ENCODE measurements around the gene MSH3. TPM values are rescaled to one million over a fixed set of nuclear protein-coding genes. Genes with fewer than 3 reads are reported as not detected.
"Not testable (repeated sequence)": the region's sequence is repeated elsewhere in the genome, so short reads cannot be mapped to it uniquely, and the experiment has no call there.

MSH3 gene
- total RNA-seq, 1 donor from 2014 or later: 17.6 TPM

DNA sequence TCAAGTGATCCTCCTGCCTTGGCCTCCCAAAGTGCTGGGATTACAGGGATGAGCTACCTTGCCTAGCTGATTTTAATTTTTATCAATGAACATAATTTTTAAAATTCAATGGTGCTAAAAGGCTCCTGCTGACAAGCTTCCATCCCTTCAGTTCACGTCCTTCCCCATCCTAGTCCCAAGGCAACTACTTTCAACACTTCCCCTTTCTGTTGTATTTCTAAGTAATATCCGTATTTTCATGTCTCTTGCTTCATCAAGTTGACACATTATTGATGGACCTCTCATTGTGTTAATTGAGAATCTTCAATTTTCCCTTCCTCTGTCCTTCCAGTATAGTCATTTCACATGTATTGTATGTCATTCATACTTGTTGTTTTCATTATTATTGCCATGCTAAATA lies 211.9 kb downstream of the MSH3 start:
- ATAC-seq (no peak), DNase-seq (ENCODE audit: low spot score) (no peak)
- intact Hi-C loops (cut with DNase I): no loop called here

DNA sequence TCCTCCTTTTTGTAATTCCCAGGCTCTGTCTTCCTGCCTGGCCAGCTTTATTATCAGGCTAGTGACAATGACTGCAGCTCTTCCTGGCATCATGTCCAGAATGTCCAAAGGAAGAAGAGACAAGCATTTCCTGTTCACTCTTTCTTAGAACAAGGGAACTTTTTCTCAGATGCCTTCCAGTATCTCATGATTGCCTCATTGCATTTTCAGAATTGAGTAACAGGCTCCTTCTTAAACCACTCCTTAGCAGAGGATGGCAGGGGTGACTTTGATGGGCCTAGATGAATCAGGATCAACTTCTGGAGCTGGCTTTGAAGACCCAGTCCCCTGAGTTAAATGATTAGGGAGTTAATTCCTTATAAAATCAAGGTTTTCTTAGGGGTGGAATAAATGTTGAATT lies 212.8 kb downstream of the MSH3 start:
- intact Hi-C loops (cut with DNase I): no loop called here
- DNase-seq (ENCODE audit: low spot score) (no peak), ATAC-seq (peak; percentile 57)

DNA sequence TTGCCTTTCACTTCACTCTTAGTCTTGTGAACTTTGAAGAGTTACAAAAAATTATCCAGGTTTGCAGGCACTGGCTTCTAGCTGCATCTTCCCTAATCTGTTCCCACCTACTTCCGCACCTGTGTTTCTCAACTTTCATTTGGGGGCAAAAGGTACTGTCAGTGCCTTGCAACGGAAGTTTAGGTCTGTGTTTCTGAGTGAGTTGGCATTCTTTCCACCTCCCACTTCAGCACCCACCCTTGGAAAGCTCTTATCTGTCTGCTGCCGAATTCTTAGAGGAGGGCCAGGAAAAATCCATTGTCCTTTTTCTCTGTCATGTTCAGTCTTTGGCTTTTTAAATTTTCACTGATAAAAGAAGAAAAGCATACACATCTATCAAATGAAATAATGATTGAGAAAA lies 216.0 kb downstream of the MSH3 start:
- intact Hi-C loops (cut with DNase I): no loop called here
- no peak for ATAC-seq
- no peak for DNase-seq (ENCODE audit: low spot score)

DNA sequence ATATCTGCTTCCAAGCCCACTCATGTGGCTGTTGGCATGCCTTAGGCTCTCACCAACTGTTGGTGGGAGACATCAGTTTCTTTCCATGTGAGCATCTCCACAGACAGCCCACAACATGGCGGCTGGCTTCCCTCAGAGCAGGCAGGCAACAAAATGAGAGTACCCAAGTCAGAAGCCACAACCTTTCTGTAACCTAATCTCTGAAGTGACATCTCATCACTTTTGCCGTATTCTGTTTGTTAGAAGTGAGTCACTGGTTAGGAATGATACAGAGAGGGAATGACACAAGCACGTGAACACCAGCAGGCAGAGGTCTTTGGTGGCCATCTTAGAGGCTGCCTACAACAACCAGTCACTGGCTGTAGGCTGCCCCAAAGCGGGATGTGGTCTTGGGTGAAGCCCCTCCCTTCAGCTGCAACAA lies 217.1 kb downstream of the MSH3 start:
- DNase-seq (ENCODE audit: low spot score) (no peak), ATAC-seq (no peak)
- intact Hi-C loops (cut with DNase I): no loop called here

DNA sequence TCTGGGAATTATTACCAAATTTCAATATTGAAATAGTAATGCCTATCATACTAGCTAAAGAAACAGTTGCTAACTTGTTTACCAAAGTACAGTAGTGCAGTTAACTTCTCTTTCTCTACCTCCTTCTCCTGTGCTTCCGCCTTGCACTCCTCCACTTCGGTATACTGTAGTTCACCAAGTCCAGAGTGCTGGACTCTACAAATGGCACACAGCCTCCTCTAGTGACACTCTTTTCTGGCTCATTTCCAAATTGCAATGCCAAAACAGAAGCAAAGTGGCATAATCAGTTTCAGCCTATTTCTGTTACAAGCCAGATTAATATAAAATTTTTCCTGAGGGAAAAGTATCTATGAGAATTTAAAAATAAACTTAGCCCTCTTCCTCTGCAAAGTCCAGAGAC lies 219.7 kb downstream of the MSH3 start:
- ATAC-seq (no peak), DNase-seq (ENCODE audit: low spot score) (no peak)
- intact Hi-C loops (cut with DNase I): no loop called here

DNA sequence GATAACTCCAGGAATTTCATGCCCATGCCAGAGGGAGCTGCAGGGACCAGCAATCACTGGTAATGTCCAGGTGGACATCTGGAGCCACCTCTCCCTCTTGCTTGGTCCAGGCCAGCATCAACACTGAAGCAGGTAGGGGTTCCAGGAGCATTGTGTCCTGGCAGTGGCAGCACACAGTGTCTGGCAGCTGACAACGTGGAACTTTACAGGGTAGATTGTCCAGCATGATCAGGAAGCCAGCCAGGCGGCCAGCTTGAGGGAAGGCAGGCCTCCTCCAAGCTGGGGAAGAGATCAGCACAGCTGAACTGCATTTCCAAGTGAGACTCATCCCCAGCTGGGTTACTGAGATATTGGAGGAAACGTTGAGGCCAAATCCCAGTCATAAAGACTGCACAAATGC lies 223.1 kb downstream of the MSH3 start:
- DNase-seq (ENCODE audit: low spot score): no peak
- intact Hi-C loops (cut with DNase I): no loop called here
- no peak for ATAC-seq

DNA sequence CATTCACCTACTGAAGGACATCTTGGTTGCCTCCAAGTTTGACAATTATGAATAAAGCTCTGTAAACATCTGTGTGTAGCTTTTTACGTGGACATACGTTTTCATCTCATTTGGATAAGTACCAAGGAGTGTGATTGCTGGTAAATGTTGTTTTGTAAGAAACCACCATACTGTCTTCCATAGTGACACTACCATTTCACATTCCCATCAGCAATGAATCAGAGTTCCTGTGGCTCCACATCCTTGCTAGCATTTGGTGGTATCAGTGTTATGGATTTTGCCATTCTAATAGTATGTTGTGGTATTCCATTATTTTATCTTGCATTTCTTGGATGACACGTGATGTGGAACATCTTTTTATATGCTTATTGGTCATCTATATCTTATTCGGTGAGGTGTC lies 227.3 kb downstream of the MSH3 start:
- DNase-seq (ENCODE audit: low spot score): no peak
- no peak for ATAC-seq

DNA sequence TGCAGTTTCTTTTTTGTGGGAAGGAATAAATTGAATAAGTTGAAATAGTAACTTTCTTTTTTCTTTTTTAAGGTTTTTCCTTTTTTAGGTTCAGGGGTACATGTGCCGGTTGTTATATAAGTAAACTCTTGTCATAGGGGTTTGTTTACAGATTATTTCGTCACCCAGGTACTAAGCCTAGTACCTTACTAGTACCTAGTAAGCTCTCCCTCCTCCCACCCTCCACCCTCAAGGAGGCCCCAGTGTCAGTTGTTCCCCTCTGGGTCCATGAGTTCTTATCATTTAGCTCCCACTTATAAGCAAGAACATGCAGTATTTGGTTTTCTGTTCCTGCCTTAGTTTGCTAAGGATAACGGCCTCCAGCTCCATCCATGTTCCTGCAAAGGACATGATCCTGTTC lies 228.9 kb downstream of the MSH3 start:
- intact Hi-C loops (cut with DNase I); ATAC-seq; DNase-seq (ENCODE audit: low spot score): not testable (repeated sequence)

More for the DNA sequence above, 227.3 kb downstream of the MSH3 start:
- intact Hi-C loops (cut with DNase I): no loop called here

DNA sequence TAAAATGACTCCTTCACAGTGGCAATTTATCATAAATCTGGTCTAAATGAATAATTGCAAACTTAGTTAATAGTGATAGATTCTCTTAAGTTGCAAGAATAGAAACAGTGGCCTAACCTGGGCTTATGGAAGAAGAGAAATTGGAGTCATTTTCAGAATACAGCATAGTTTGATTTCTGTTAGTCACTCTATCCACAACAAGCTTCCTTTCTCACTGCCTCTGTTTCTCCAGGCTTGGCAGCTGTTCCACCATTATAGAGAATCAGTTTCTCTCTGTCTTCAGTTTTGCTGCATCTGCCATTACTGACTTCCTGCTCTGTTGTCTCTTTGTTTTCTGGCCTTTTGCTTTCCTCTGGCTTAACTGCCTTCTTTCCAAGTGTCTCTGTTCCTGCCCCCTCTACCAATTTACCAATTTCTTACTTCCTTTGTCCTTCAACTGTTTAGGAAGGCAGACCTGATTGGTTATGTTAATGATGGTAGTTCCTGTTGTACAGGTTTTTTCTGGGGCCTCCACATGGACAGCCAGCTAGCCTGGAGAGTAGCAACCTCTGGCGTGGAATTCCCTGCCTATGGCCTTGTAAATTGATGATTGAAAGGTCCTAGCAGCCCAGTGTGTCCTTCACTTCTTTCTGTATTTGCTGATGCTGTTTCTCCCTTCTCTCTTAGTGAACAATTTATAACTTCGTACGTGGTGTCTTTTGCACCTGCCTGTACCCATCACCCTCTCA lies 229.8 kb downstream of the MSH3 start:
- DNase-seq (ENCODE audit: low spot score) (no peak), ATAC-seq (no peak)
- intact Hi-C loops (cut with DNase I): no loop called here

DNA sequence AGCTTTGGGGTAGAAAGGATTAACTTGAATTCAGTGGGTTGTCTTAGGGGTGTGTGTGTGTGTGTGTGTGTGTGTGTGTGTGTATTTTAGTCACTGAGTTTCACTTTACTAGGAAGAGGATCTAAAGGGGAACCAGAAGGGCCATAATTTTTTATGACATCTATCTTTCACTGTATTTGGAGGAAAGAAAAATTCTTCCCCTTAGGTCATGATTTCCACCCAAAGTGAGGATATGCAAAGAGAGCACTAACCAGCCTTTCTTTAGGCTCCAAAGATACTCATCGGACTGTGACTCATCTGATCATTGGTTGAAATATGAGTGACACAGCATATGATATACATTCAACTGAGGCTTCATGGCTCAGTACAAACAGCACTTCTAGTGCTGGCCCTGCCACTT lies 230.5 kb downstream of the MSH3 start:
- intact Hi-C loops (cut with DNase I): no loop called here

DNA sequence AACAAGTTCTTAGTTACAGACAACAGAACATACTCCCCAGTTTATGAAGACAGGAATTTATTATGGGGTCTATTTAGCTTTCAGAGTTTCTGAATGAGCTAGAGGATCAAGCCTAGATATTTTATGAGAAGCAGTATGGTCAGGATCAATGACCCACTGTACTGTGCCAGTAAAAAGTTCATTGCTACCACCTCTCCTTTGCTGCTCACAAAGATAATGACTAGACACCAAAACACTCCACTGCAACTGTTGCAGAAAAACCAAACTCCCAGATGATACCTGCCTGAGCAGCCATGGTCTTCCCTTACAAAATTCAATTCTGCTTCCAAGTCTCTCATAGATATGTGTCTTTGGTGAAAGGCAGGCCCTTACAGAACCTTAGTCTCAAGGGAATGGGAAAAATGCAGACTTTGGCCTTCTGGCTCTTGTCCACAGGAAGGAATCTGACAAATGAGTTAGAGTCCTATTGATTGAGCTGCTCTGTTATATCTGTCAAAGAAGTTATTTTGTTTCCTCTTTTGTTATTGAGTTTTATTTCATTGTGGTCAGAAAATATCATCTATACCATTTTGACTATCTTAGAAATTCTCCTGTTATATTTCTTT lies 231.0 kb downstream of the MSH3 start:
- intact Hi-C loops (cut with DNase I): no loop called here
- ATAC-seq (no peak), DNase-seq (ENCODE audit: low spot score) (no peak)

More for the DNA sequence above, 230.5 kb downstream of the MSH3 start:
- ATAC-seq: no peak
- DNase-seq (ENCODE audit: low spot score): no peak

DNA sequence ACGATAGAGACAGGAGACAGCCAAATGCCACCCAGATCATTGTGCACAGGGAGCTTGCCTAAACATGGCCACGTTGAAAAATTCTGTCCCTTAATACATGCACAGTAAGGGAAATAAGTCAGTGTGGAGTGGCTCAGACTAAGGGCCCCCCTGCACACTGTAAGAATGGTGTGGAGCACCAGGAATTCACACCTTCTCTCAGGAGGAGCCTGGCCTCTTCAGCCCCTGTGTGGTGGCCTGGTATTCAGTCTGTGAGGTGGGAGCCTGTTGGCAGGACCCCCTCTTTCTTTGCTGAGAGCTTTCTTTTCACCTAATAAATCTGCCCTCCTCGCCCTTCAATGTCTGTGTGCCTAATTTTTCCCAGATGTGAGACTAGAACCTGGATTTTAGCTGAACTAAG lies 239.6 kb downstream of the MSH3 start:
- DNase-seq (ENCODE audit: low spot score) (no peak), ATAC-seq (no peak)
- intact Hi-C loops (cut with DNase I): no loop called here

DNA sequence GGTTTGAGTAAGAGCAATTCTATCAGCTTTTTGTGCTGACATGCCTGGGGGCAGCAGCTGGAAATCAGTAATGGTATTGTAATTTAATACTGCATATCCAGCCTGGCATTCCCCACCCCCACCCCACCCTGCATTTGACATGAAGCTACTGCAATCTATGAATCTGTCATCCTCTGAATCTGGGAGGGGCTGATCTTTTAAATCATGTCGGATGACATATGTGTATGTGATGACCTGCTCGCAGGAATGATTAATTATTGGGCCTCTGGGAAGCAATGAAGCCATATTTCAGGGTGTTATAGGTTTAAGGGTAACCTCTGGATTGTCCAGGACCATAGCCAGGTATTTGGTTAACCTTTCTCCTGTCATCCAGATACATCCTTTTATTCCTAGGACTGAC lies 241.1 kb downstream of the MSH3 start:
- intact Hi-C loops (cut with DNase I): no loop called here
- ATAC-seq (no peak), DNase-seq (ENCODE audit: low spot score) (no peak)

DNA sequence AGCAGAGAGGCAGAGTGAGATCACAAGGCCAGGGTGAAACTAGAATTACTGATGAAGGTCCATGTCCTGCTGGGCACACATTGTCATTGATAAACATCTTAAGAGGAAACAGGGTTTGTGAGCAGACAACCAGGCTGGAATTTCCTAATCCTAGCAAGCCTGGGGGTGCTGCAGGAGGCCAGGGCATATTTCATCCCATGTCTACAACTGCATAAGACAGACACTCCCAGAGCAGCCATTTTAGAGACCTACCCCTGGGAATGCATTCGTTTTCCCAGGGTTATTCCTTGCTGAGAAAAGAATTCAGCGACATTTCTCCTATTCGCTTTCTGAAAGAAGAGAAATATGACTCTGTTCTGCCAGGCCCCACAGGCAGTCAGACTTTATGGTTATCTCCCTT lies 248.2 kb downstream of the MSH3 start:
- intact Hi-C loops (cut with DNase I); ATAC-seq; DNase-seq (ENCODE audit: low spot score): not testable (repeated sequence)

DNA sequence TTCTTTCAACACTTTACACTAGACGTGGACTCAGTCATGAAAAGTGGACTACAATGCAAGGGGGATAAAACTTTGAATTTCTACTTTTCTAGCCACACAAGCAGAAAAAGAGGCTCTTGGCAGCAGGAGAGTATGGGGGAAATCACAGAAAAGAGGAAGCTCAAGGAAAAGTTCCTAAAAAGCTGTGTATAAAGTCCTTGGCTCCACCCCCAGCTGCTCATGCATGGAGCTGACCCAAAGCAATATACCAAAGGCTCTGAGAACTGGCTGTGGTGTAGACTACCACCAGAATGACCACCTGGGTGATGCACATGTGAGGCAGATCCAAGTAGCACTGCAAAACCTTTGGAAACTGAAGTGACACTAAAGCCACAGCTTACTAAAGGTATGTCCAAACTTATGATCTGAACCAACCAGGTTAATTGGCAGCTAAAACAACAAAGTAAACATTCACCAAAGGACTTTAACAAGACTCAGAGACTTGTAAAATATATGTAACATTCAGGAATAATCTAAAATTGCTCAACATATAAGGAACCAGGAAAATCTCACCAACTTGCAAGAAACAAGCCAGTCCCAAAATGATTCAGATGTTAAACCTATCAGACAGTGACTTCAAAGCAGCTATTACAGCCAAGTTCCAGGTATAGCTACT lies 250.2 kb downstream of the MSH3 start:
- DNase-seq (ENCODE audit: low spot score) (no peak), ATAC-seq (no peak)
- intact Hi-C loops (cut with DNase I): loop anchor here (5.0 kb wide), 1 partner anchor 1827 kb away; no protein-coding TSS in a partner anchor

DNA sequence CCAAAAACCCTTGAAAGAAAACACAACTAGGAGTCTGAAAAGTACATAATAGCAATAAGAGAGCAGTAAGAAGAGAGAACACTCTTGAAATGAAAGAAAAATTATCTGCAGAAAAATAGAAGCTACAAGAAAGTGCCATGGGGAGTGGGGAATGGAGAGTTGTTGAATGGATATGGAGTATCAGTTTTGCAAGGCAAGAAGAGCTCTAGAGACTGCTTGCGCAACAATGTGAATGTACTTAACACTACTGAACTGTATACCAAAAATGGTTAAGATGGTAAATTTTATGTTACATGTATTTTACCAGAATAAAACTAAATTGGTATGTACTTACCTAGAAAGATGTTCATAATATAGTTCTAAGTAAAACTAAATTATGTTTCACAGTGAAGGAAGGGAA lies 251.0 kb downstream of the MSH3 start:
- intact Hi-C loops (cut with DNase I): loop anchor here (5.0 kb wide), 1 partner anchor 1828 kb away; no protein-coding TSS in a partner anchor
- DNase-seq (ENCODE audit: low spot score): no peak
- ATAC-seq: no peak

DNA sequence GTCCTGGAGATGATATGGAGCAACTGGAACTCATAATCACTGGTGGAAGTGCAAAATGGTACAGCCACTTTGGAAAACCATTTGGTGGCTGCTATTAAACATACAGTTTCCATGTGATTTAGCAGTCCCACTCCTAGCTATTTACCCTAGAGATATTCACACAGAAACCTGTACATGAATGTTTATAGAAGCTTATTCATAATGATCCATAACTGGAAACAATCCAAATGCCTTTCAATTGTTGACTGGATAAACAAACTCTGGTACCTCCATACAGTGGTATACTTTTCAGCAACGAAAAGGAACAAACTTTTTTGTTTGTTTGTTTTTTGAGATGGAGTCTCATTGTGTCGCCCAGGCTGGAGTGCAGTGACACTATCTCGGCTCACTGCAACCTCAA lies 258.0 kb downstream of the MSH3 start:
- ATAC-seq (no peak), DNase-seq (ENCODE audit: low spot score) (no peak)
- intact Hi-C loops (cut with DNase I): no loop called here

DNA sequence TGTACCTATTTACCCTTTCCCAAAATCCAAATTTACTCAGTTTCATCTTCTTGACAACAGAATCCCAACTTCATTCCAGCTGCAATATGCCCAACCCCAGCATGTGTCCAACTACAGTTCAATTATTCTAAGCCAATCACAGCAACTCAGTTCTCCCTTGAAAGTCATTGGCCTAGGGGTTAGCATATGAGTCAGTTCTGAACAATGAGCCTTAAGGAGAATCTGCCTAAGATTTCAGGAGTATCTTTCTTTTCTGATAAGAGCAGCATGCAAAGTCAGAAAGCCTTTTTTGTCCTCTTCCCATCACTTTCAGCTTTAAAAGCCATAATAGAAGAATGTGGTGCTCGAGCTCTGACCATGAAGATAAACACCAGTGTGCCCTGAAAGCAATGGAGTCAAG lies 261.3 kb downstream of the MSH3 start:
- DNase-seq (ENCODE audit: low spot score) (no peak), ATAC-seq (no peak)
- intact Hi-C loops (cut with DNase I): no loop called here

DNA sequence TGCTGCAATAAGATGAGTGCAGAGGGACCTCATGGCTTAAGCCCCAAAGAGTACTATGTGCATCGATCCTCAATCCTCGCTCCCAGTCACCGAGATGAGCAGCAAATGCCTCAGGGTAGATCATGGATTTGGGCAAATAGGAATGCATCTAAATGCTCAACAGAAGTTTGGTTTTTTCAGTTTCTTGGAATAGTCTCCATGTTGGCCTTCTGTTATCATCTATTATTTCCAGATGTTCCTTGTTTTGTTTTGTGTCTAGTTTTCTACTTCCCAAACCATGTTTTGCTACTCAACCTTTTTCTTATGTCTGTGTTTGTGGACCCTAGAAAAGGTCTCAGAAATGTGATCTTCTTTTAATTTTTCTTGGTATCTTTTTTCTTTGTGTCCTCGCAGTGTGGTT lies 262.2 kb downstream of the MSH3 start:
- ATAC-seq (peak; percentile 34), DNase-seq (ENCODE audit: low spot score) (no peak)
- intact Hi-C loops (cut with DNase I): no loop called here

DNA sequence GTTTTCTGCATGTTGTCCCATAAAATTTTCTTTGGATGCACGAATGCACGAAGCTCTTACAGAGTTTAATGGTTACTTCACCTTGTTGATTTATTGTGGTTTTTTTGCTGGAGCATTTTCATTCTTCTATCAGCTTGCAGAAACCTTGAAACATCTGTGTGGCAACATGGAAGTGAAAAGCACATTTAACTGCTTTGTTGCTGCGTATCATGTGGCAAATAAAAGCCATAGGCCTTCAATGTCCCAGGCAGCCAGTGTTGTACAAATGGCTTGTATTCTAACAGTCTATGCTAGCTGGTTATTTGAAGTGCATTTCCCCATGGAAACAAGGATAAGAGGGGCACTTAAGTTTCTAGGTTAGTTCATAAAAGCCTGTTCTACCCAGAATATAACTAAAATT lies 263.2 kb downstream of the MSH3 start:
- no peak for ATAC-seq
- DNase-seq (ENCODE audit: low spot score): no peak
- intact Hi-C loops (cut with DNase I): no loop called here

All from sciatic nerve (tissue), 2 donors.